Choroid plexus epithelial cell (primary cell): Measurements from ENCODE around the gene HS6ST3.

ENCODE experiments used
- DNase-seq: peaks from one replicate; pipeline ENCODE4 v3.0.0-alpha.2; 2010; ENCODE audit warnings: low read depth
- H3K4me3 ChIP-seq: 2 replicates; pipeline ENCODE4 v1.5.1; 2011; ENCODE audit warnings: low read depth, mild to moderate bottlenecking, control low read depth, low read length, moderate library complexity
- CTCF ChIP-seq: conservative IDR thresholded peaks from 2 replicates; pipeline ENCODE4 v1.5.1; 2011; ENCODE audit warnings: low read depth, mild to moderate bottlenecking, control low read depth, inconsistent platforms, low read length, moderate library complexity

Gene HS6ST3

GRCh38 chr13:96662036-96662435 lies 572.1 kb downstream of the HS6ST3 start:
- DNase-seq: peak; percentile 24
- no peak overlapping the region for H3K4me3 ChIP-seq
- no peak for TF ChIP-seq CTCF

DNA sequence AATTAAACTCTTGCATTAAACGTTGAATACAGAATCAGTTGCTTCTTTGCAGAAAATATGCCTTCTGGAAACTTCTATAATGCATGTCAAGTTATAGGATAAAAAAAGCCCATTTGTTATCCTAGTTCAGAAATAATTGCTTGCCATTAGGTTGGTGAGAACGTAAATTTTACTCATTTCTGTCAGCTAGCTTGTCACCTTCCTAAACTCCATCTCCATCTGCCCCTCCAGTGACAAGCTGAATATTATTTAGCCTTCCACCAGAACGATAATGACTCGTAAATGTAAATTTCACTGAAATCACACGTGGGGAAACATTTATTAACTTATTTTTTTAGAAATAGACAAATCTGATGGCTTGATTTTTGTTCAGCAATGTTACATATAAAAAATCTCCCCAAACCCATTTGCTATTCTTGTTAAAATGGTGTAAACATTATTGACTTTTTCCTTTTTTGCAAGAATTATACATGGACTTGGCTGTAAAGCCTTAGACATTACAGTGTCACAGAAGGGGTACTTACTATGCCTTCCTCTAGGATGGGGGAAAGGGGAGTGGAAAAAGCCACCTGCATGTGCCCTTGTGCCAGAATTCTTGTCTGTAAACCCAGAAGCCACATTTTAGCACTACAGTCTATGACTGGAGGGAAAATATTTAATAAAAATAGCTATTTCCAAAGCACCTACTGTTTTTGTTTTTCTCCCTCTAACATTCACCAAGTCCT lies 577.5 kb downstream of the HS6ST3 start:
- H3K4me3 ChIP-seq: no peak overlapping the region

GRCh38 chr13:96671073-96671472 lies 581.2 kb downstream of the HS6ST3 start:
- TF ChIP-seq CTCF: no peak
- no peak overlapping the region for H3K4me3 ChIP-seq
- no peak for DNase-seq

More for the DNA sequence above, 577.5 kb downstream of the HS6ST3 start:
- no peak for DNase-seq
- TF ChIP-seq CTCF: no peak

DNA sequence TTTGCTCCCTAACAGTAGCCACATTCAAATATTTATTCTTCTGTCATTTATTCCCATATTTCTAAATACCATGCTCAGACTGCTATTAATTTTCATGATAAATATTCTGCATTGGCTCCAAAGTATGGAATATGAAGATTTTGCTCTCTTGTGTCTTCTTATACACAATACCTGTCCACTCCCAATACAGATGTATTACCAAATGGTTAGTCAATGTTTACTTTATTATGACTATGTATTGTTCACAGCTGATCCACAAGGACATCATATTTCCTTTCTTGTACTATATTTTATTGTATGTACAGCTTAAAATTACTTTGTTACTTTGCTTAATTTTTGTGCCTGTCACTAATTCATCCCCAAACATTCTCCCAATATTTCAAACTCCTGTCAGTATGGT lies 582.1 kb downstream of the HS6ST3 start:
- TF ChIP-seq CTCF: no peak
- DNase-seq: no peak
- no peak overlapping the region for H3K4me3 ChIP-seq

DNA sequence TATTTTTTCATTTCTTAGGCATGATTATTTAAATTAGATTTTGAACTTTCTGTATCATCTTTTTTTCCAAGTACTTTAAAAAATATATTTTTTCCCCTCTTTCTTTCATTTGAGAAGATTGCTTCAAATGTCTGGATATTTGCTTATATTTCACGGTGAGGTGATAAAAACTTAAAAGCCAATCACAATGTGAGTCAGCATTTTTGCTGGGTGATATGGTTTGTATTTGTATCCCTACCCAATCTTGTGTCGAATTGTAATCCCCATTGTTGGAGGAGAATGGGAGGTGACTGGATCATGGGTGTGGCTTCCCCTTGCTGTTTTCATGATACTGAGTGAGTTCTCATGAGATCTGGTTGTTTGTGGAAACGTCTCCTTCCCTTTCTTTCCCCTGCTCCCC lies 583.9 kb downstream of the HS6ST3 start:
- no peak for TF ChIP-seq CTCF
- H3K4me3 ChIP-seq: no peak overlapping the region
- DNase-seq: no peak

DNA sequence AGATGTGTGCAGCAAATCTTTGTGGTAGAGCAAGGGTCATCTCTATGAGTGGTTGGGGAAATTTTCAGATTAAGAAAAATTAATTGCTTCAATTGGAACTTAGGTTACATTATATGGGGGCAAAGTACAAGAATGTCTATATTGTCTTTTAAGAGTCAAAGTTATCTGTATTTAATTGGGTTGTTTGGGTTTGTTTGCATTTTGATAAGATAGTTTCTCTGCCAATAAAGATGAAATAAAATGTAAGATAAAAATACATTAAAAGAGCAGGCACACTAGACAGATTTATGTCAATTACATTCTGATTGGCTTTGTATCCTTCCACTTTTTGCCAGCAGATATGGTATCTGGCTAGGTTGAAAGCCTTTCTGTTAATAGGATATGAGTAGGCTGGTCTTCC lies 587.1 kb downstream of the HS6ST3 start:
- H3K4me3 ChIP-seq: no peak overlapping the region
- no peak for DNase-seq
- TF ChIP-seq CTCF: no peak

DNA sequence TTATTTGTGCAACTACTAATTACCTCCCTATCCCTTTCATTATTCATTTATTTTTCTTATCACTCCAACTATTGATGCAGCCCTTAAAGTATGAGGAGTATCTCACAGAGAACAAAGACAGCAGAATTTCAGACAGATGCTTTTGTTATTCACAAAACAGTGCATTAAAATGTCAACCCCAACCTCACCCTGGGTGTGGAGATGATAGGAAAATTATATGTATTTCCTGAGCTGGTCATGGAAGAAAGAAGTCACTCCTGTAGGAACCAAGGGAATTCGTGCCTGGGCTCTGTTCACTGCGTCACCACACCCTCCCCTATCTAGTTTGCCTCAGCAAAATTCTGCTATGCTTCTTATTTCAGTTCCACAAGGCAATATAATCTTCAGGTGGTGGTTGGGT lies 588.9 kb downstream of the HS6ST3 start:
- TF ChIP-seq CTCF: no peak
- DNase-seq: no peak
- H3K4me3 ChIP-seq: no peak overlapping the region
